Measurements from ENCODE around the gene ACP5.

Gene ACP5

DNA sequence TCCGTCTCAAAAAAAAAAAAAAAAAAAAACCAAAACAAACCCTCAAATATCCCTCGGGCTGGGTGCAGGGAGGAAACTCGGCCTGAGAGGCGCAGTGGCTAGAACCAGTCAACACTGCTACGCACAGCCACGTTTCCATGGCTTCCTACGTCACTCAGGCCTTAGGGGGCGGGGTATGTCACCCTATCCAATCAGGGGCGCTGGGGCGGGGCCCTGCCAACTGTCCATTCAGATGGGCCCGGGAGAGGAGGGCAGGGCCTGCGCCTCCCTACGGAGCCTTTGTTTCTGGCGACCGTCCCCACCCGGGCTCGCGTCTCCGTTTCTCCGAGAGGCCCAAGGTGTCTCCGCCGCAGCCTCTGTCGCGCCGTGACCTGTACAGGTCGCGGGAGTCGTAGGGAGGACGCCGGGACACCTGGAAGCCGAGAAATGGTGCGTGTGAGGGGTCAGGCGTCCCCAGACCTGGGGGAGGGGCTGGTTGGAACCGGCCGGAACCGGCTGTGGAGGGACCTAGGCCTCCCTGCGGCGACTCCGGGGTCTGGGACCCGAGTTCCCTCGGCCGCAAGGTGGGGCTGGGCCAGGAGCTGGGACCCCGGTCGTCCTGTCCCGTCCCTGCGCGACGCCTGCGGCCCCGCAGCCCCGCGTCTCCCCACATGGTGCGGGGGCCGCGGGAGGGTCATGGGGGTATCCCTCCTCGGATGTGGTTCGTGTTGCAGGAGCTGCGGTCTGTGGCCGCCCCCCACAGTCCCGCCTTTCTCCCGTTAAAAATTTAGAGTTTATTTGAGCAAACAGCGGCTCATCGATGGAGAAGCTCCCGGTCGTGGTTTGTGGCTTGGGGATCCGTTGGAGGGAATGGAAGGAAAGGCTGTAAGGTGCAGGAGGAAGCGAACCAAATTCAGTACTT is 20.0 kb upstream of the ACP5 start, which contains the start of gene ZNF627:
Gene ZNF627 (plus strand): TSS at position 282 of the 901 bp plus-strand sequence. CDS start 145 bp downstream, at position 427.
- TF ChIP-seq EGR1 (IDR thresholded peaks at IDR 0.05) (peak; percentile 11; the same call in 1 of the 2 replicates), CREB1 (IDR thresholded peaks at IDR 0.05; ENCODE audit: low read depth) (peak; percentile 63; the same call in 1 of the 2 replicates), ZBTB7A (IDR thresholded peaks at IDR 0.05; ENCODE audit: low read depth) (peak; percentile 89), YY1 (IDR thresholded peaks at IDR 0.05; ENCODE audit: low read depth) (peak; percentile 40; the same call in 1 of the 2 replicates), EP300 (IDR thresholded peaks at IDR 0.05; ENCODE audit: borderline replicate concordance) (no peak), TAF1 (IDR thresholded peaks at IDR 0.05; ENCODE audit: low read depth) (peak; percentile 83)
- TF ChIP-seq, protein P1, sequence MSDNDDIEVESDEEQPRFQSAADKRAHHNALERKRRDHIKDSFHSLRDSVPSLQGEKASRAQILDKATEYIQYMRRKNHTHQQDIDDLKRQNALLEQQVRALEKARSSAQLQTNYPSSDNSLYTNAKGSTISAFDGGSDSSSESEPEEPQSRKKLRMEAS (IDR thresholded peaks at IDR 0.05): 0 out of 2 replicates have a peak, but pooled peaks have one; percentile 33
- TF ChIP-seq, protein P2, sequence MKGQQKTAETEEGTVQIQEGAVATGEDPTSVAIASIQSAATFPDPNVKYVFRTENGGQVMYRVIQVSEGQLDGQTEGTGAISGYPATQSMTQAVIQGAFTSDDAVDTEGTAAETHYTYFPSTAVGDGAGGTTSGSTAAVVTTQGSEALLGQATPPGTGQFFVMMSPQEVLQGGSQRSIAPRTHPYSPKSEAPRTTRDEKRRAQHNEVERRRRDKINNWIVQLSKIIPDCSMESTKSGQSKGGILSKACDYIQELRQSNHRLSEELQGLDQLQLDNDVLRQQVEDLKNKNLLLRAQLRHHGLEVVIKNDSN (IDR thresholded peaks at IDR 0.05): no peak

DNA sequence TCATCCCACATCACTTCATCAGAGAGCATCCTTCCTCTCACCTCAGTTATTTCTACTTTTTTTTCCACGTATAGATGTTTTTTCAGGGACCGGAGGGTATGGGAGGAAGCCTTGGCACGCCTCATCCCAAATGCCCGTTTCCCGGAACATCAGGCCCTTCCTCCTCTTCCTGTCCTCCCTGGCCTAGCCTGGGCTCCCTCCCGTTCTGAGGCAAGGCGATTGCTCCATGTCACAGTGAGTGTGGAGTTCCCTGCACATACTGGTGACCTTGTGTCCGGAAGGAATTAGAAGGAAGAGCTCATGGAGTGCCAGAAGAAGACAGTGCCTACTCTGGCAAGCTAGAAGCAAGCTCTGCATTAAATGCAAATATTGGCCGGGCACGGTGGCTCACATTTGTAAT is 18.7 kb upstream of the ACP5 start:
- TF ChIP-seq, protein P1 (IDR thresholded peaks at IDR 0.05): no peak
- TF ChIP-seq TAF1 (IDR thresholded peaks at IDR 0.05; ENCODE audit: low read depth) (no peak), CREB1 (IDR thresholded peaks at IDR 0.05; ENCODE audit: low read depth) (no peak), NFIC (IDR thresholded peaks at IDR 0.05) (no peak), FOXM1 (IDR thresholded peaks at IDR 0.05; ENCODE audit: borderline replicate concordance, low read depth) (no peak)

- no peak for TF ChIP-seq RAD21 (IDR thresholded peaks at IDR 0.05; ENCODE audit: low read depth)
- TF ChIP-seq CREB1 (IDR thresholded peaks at IDR 0.05; ENCODE audit: low read depth): no peak
- no peak for TF ChIP-seq YY1 (IDR thresholded peaks at IDR 0.05; ENCODE audit: low read depth)
- no peak for TF ChIP-seq TAF1 (IDR thresholded peaks at IDR 0.05; ENCODE audit: low read depth)
- no peak for TF ChIP-seq TCF12 (IDR thresholded peaks at IDR 0.05; ENCODE audit: low read depth)
- TF ChIP-seq, protein P2 (IDR thresholded peaks at IDR 0.05): no peak
- TF ChIP-seq TEAD4 (IDR thresholded peaks at IDR 0.05): no peak
- TF ChIP-seq ZBTB7A (IDR thresholded peaks at IDR 0.05; ENCODE audit: low read depth): no peak
- TF ChIP-seq CEBPB (IDR thresholded peaks at IDR 0.05): no peak
- TF ChIP-seq FOXM1 (IDR thresholded peaks at IDR 0.05; ENCODE audit: borderline replicate concordance, low read depth): no peak
- TF ChIP-seq EGR1 (IDR thresholded peaks at IDR 0.05): no peak
- TF ChIP-seq, protein P3, sequence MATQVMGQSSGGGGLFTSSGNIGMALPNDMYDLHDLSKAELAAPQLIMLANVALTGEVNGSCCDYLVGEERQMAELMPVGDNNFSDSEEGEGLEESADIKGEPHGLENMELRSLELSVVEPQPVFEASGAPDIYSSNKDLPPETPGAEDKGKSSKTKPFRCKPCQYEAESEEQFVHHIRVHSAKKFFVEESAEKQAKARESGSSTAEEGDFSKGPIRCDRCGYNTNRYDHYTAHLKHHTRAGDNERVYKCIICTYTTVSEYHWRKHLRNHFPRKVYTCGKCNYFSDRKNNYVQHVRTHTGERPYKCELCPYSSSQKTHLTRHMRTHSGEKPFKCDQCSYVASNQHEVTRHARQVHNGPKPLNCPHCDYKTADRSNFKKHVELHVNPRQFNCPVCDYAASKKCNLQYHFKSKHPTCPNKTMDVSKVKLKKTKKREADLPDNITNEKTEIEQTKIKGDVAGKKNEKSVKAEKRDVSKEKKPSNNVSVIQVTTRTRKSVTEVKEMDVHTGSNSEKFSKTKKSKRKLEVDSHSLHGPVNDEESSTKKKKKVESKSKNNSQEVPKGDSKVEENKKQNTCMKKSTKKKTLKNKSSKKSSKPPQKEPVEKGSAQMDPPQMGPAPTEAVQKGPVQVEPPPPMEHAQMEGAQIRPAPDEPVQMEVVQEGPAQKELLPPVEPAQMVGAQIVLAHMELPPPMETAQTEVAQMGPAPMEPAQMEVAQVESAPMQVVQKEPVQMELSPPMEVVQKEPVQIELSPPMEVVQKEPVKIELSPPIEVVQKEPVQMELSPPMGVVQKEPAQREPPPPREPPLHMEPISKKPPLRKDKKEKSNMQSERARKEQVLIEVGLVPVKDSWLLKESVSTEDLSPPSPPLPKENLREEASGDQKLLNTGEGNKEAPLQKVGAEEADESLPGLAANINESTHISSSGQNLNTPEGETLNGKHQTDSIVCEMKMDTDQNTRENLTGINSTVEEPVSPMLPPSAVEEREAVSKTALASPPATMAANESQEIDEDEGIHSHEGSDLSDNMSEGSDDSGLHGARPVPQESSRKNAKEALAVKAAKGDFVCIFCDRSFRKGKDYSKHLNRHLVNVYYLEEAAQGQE (IDR thresholded peaks at IDR 0.05; ENCODE audit: low read depth): no peak
- TF ChIP-seq, protein P1 (IDR thresholded peaks at IDR 0.05): no peak
- no peak for TF ChIP-seq EP300 (IDR thresholded peaks at IDR 0.05; ENCODE audit: borderline replicate concordance)
- no peak for TF ChIP-seq NFIC (IDR thresholded peaks at IDR 0.05)
Measured at GRCh38 chr19:11594084-11594483, 16.6 kb upstream of the ACP5 start.

GRCh38 chr19:11587975-11588631 is 10.7 kb upstream of the ACP5 start:
- TF ChIP-seq CREB1 (IDR thresholded peaks at IDR 0.05; ENCODE audit: low read depth) (no peak), FOXM1 (IDR thresholded peaks at IDR 0.05; ENCODE audit: borderline replicate concordance, low read depth) (no peak), EGR1 (IDR thresholded peaks at IDR 0.05) (no peak), YY1 (IDR thresholded peaks at IDR 0.05; ENCODE audit: low read depth) (no peak), TEAD4 (IDR thresholded peaks at IDR 0.05) (no peak), EP300 (IDR thresholded peaks at IDR 0.05; ENCODE audit: borderline replicate concordance) (no peak), TCF12 (IDR thresholded peaks at IDR 0.05; ENCODE audit: low read depth) (no peak), ZBTB7A (IDR thresholded peaks at IDR 0.05; ENCODE audit: low read depth) (no peak), CEBPB (IDR thresholded peaks at IDR 0.05) (no peak), RAD21 (IDR thresholded peaks at IDR 0.05; ENCODE audit: low read depth) (no peak), TAF1 (IDR thresholded peaks at IDR 0.05; ENCODE audit: low read depth) (no peak), NFIC (IDR thresholded peaks at IDR 0.05) (no peak)
- TF ChIP-seq, protein P1 (IDR thresholded peaks at IDR 0.05): no peak
- TF ChIP-seq, protein P3 (IDR thresholded peaks at IDR 0.05; ENCODE audit: low read depth): no peak
- TF ChIP-seq, protein P2 (IDR thresholded peaks at IDR 0.05): no peak

Data from Ishikawa (cell line).